WI38 (cell line): ENCODE results near the gene PIM2.

Experiments used
- H3K4me3 ChIP-seq: 2 replicates; pipeline ENCODE4 v1.5.1; 2011; ENCODE audit warnings: low read depth, mild to moderate bottlenecking, control low read depth, low read length
- CTCF ChIP-seq: IDR thresholded peaks from 2 replicates; pipeline ENCODE4 v1.5.1; 2012; ENCODE audit warnings: low read depth, mild to moderate bottlenecking, control low read depth, low read length

PIM2 gene

GRCh38 chrX:48957827-48958634 is 39.2 kb upstream of the PIM2 start:
- no peak for TF ChIP-seq CTCF
- peak overlapping the region; percentile 64 for H3K4me3 ChIP-seq

GRCh38 chrX:48957477-48957826 is 38.6 kb upstream of the PIM2 start, which contains the start of gene OTUD5:
Gene OTUD5, minus strand, starts transcription at chrX:48957607. Its CDS starts 37 bp downstream, at chrX:48957570.
- H3K4me3 ChIP-seq = peak within 1 kb of the TSS; percentile 64

GRCh38 chrX:48956728-48957414 is 38.0 kb upstream of the PIM2 start:
- no peak for TF ChIP-seq CTCF
- peak overlapping the region; percentile 64 for H3K4me3 ChIP-seq

More at GRCh38 chrX:48957477-48957826, 38.6 kb upstream of the PIM2 start, which contains the start of gene OTUD5:
- TF ChIP-seq CTCF = no peak

- no peak for TF ChIP-seq CTCF
- H3K4me3 ChIP-seq = no peak overlapping the region
These were observed 29.8 kb upstream of the PIM2 start for GRCh38 chrX:48948589-48948988.

- no peak overlapping the region for H3K4me3 ChIP-seq
- TF ChIP-seq CTCF = peak; percentile 76
These were observed 26.9 kb upstream of the PIM2 start for GRCh38 chrX:48945517-48946348.

- no peak overlapping the region for H3K4me3 ChIP-seq
- no peak for TF ChIP-seq CTCF
These were observed 24.1 kb upstream of the PIM2 start for GRCh38 chrX:48942895-48943294.
